Calu3 (cell line): Measurements from ENCODE around the gene ARHGAP9. TPM values are rescaled to one million over a fixed set of nuclear protein-coding genes. Genes with fewer than 3 reads are reported as not detected.

ENCODE experiments used
- BruUV-seq: library from RNA; stranded (reverse); fragments of 400-500 nt; replicated peaks from 2 replicates; lab custom pipeline; 2021; lab: Mats Ljungman, UMichigan
- CTCF ChIA-PET: fragments of 300-600 bp; sonication (Branson Sonifier 250); formaldehyde crosslinking; loops from one replicate; lab custom pipeline; 2022; ENCODE audit warnings: antibody characterized with exemption; lab: Charles Lee
- DNase-seq: peaks from one replicate; pipeline ENCODE4 v3.0.0; 2022
- H3K27ac Mint-ChIP-seq: one replicate; pipeline ENCODE4 v1.8.0; 2022; ENCODE audit warnings: mixed read lengths; ENCODE audit not compliant: unreplicated experiment
- H3K27me3 Mint-ChIP-seq: one replicate; pipeline ENCODE4 v1.8.0; 2022; ENCODE audit warnings: mixed read lengths; ENCODE audit not compliant: unreplicated experiment
- H3K36me3 Mint-ChIP-seq: one replicate; pipeline ENCODE4 v1.8.0; 2022; ENCODE audit warnings: mild to moderate bottlenecking, moderate library complexity, mixed read lengths; ENCODE audit not compliant: insufficient read depth, unreplicated experiment
- H3K4me1 Mint-ChIP-seq: one replicate; pipeline ENCODE4 v1.8.0; 2022; ENCODE audit warnings: mild to moderate bottlenecking, low read depth, mixed read lengths; ENCODE audit not compliant: unreplicated experiment
- H3K4me3 Mint-ChIP-seq: one replicate; pipeline ENCODE4 v1.8.0; 2022; ENCODE audit warnings: mild to moderate bottlenecking, low read depth, moderate library complexity, mixed read lengths; ENCODE audit not compliant: unreplicated experiment
- H3K9me3 Mint-ChIP-seq: one replicate; pipeline ENCODE4 v1.8.0; 2022; ENCODE audit warnings: low read depth, mixed read lengths; ENCODE audit not compliant: unreplicated experiment
- intact Hi-C: fragments of 100-400 bp; cut with micrococcal nuclease; formaldehyde crosslinking; loops from one replicate; pipeline ENCODE4 v1.10.0; 2022; ENCODE audit not compliant: unreplicated experiment
- total RNA-seq: library from RNA; stranded (reverse); gene quantifications from 2 replicates; pipeline ENCODE4 v1.2.3, GENCODE V29; 2022
- TF ChIP-seq, protein P1 (sequence below): fragments of 200-600 bp; IDR thresholded peaks from one replicate; pipeline ENCODE4 v1.8.0; 2022; ENCODE audit warnings: antibody characterized with exemption; ENCODE audit not compliant: unreplicated experiment

ARHGAP9 gene
- total RNA-seq, 1 experiment from 2014 or later, result not detected

DNA sequence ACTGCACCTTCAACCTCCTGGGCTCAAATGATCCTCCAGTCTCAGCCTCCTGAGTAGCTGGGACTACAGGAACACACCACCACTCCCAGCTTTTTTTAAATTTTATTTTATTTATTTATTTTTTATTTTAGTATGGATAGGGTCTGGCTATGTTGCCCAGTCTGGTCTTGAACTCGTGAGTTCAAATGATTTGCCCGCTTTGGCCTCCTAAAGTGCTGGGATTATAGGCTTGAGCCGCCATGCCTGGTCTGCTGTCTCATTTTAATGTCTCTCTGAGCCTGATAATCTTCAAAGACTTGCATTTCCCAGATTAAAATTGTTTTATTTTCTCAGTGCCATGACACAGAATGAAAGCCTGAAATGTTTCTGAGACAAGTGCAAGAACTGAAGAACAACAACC lies 46.3 kb downstream of the ARHGAP9 start:
- BruUV-seq, result no TSS peak
- CTCF ChIA-PET, result interaction anchor here (0.6 to 0.9 kb wide), 3 partner anchors 12 to 668 kb away, joined by 3 to 8 read pairs (median 5); no protein-coding TSS in a partner anchor
- no peak for DNase-seq
- intact Hi-C loops, result no loop called here
- Mint-ChIP-seq H3K9me3 (no peaks in the 10 kb centered on the region), H3K4me1 (peaks cover 10% of the 10 kb centered on the region), H3K27ac (no peak overlapping the region), H3K27me3 (no peaks in the 10 kb centered on the region), H3K36me3 (peaks cover 25% of the 10 kb centered on the region), H3K4me3 (no peak overlapping the region)
- TF ChIP-seq, protein P1, sequence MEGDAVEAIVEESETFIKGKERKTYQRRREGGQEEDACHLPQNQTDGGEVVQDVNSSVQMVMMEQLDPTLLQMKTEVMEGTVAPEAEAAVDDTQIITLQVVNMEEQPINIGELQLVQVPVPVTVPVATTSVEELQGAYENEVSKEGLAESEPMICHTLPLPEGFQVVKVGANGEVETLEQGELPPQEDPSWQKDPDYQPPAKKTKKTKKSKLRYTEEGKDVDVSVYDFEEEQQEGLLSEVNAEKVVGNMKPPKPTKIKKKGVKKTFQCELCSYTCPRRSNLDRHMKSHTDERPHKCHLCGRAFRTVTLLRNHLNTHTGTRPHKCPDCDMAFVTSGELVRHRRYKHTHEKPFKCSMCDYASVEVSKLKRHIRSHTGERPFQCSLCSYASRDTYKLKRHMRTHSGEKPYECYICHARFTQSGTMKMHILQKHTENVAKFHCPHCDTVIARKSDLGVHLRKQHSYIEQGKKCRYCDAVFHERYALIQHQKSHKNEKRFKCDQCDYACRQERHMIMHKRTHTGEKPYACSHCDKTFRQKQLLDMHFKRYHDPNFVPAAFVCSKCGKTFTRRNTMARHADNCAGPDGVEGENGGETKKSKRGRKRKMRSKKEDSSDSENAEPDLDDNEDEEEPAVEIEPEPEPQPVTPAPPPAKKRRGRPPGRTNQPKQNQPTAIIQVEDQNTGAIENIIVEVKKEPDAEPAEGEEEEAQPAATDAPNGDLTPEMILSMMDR, result no peak

- DNase-seq, result no peak
- intact Hi-C loops, result no loop called here
- CTCF ChIA-PET, result interaction anchor here (0.6 to 0.7 kb wide), 2 partner anchors 27 to 46 kb away, joined by 3 to 4 read pairs; no protein-coding TSS in a partner anchor
- TF ChIP-seq, protein P1, result no peak
- Mint-ChIP-seq H3K4me3 (peak overlapping the region; percentile 95), H3K9me3 (no peaks in the 10 kb centered on the region), H3K4me1 (peaks cover 9% of the 10 kb centered on the region), H3K27me3 (no peaks in the 10 kb centered on the region), H3K36me3 (peaks cover 26% of the 10 kb centered on the region), H3K27ac (peak overlapping the region; percentile 97)
- no TSS peak for BruUV-seq
These were observed 47.9 kb downstream of the ARHGAP9 start for GRCh38 chr12:57431654-57432188.

- Mint-ChIP-seq H3K4me1 (peaks cover 9% of the 10 kb centered on the region), H3K27ac (peak within 1 kb of the TSS; percentile 97), H3K27me3 (no peaks in the 10 kb centered on the region), H3K9me3 (no peaks in the 10 kb centered on the region), H3K4me3 (peak within 1 kb of the TSS; percentile 95), H3K36me3 (peaks cover 33% of the 10 kb centered on the region)
- intact Hi-C loops, result no loop called here
- DNase-seq, result peak; percentile 98
- TF ChIP-seq, protein P1, result no peak
- BruUV-seq, result TSS peak; percentile 93
- CTCF ChIA-PET, result no interaction called here
These were observed 48.6 kb downstream of the ARHGAP9 start, which contains the start of gene R3HDM2 for GRCh38 chr12:57430931-57431566. R3HDM2 (minus strand) TSS chr12:57431043; CDS start chr12:57310428, 120,615 bp downstream.

GRCh38 chr12:57430112-57430930 lies 49.3 kb downstream of the ARHGAP9 start:
- TF ChIP-seq, protein P1, result no peak
- peak; percentile 71 for DNase-seq
- Mint-ChIP-seq H3K4me1 (peaks cover 9% of the 10 kb centered on the region), H3K27ac (peak overlapping the region; percentile 97), H3K4me3 (peak overlapping the region; percentile 95), H3K9me3 (no peaks in the 10 kb centered on the region), H3K36me3 (peaks cover 39% of the 10 kb centered on the region), H3K27me3 (no peaks in the 10 kb centered on the region)
- no TSS peak for BruUV-seq
- intact Hi-C loops, result no loop called here
- CTCF ChIA-PET, result interaction anchor here (0.8 to 1.4 kb wide), 4 partner anchors 9 to 118 kb away, joined by 3 to 8 read pairs (median 6); partner anchors contain the start of gene GLI1
